ENCODE results near the gene EXOC4. TPM values are rescaled to one million over a fixed set of nuclear protein-coding genes. Genes with fewer than 3 reads are reported as not detected.
"Not testable (repeated sequence)": the region's sequence is repeated elsewhere in the genome, so short reads cannot be mapped to it uniquely, and the experiment has no call there.

EXOC4 gene
- total RNA-seq, 1 experiment from 2014 or later, result 62.4 TPM

- no peak for DNase-seq (ENCODE audit: low spot score)
- in situ Hi-C loops (cut with HindIII; ENCODE audit: low sequenced_read_pairs), result no loop called here
Observed at GRCh38 chr7:133775201-133775600, 522.3 kb downstream of the EXOC4 start.

- no peak for DNase-seq (ENCODE audit: low spot score)
- in situ Hi-C loops (cut with HindIII; ENCODE audit: low sequenced_read_pairs), result no loop called here
Observed at GRCh38 chr7:133776266-133776665, 523.4 kb downstream of the EXOC4 start.

GRCh38 chr7:133777701-133778100 lies 524.8 kb downstream of the EXOC4 start:
- no peak for DNase-seq (ENCODE audit: low spot score)
- in situ Hi-C loops (cut with HindIII; ENCODE audit: low sequenced_read_pairs), result no loop called here

GRCh38 chr7:133778472-133778871 lies 525.6 kb downstream of the EXOC4 start:
- no peak for DNase-seq (ENCODE audit: low spot score)
- in situ Hi-C loops (cut with HindIII; ENCODE audit: low sequenced_read_pairs), result no loop called here

GRCh38 chr7:133779538-133779937 lies 526.7 kb downstream of the EXOC4 start:
- DNase-seq (ENCODE audit: low spot score); in situ Hi-C loops (cut with HindIII; ENCODE audit: low sequenced_read_pairs): not testable (repeated sequence)

- in situ Hi-C loops (cut with HindIII; ENCODE audit: low sequenced_read_pairs), result no loop called here
- DNase-seq (ENCODE audit: low spot score), result no peak
Observed at GRCh38 chr7:133780912-133781311, 528.0 kb downstream of the EXOC4 start.

- in situ Hi-C loops (cut with HindIII; ENCODE audit: low sequenced_read_pairs), result no loop called here
- DNase-seq (ENCODE audit: low spot score), result no peak
Observed at GRCh38 chr7:133781486-133782090, 528.7 kb downstream of the EXOC4 start.

GRCh38 chr7:133782470-133782869 lies 529.6 kb downstream of the EXOC4 start:
- DNase-seq (ENCODE audit: low spot score), result no peak
- in situ Hi-C loops (cut with HindIII; ENCODE audit: low sequenced_read_pairs), result no loop called here

GRCh38 chr7:133783276-133783675 lies 530.4 kb downstream of the EXOC4 start:
- in situ Hi-C loops (cut with HindIII; ENCODE audit: low sequenced_read_pairs), result no loop called here
- no peak for DNase-seq (ENCODE audit: low spot score)

GRCh38 chr7:133784486-133785001 lies 531.7 kb downstream of the EXOC4 start:
- in situ Hi-C loops (cut with HindIII; ENCODE audit: low sequenced_read_pairs), result no loop called here
- DNase-seq (ENCODE audit: low spot score), result no peak

GRCh38 chr7:133786401-133786937 lies 533.6 kb downstream of the EXOC4 start:
- no peak for DNase-seq (ENCODE audit: low spot score)
- in situ Hi-C loops (cut with HindIII; ENCODE audit: low sequenced_read_pairs), result no loop called here

- in situ Hi-C loops (cut with HindIII; ENCODE audit: low sequenced_read_pairs), result no loop called here
- DNase-seq (ENCODE audit: low spot score), result no peak
Observed at GRCh38 chr7:133789974-133790373, 537.1 kb downstream of the EXOC4 start.

- in situ Hi-C loops (cut with HindIII; ENCODE audit: low sequenced_read_pairs), result no loop called here
- no peak for DNase-seq (ENCODE audit: low spot score)
Observed at GRCh38 chr7:133790911-133791310, 538.0 kb downstream of the EXOC4 start.

- no peak for DNase-seq (ENCODE audit: low spot score)
- in situ Hi-C loops (cut with HindIII; ENCODE audit: low sequenced_read_pairs), result no loop called here
Observed at GRCh38 chr7:133794479-133794878, 541.6 kb downstream of the EXOC4 start.

GRCh38 chr7:133795068-133795665 lies 542.3 kb downstream of the EXOC4 start:
- DNase-seq (ENCODE audit: low spot score), result no peak
- in situ Hi-C loops (cut with HindIII; ENCODE audit: low sequenced_read_pairs), result no loop called here

GRCh38 chr7:133796782-133797745 lies 544.2 kb downstream of the EXOC4 start:
- in situ Hi-C loops (cut with HindIII; ENCODE audit: low sequenced_read_pairs), result no loop called here
- DNase-seq (ENCODE audit: low spot score), result peak; percentile 21

- DNase-seq (ENCODE audit: low spot score), result no peak
Observed at GRCh38 chr7:133797818-133798520, 545.1 kb downstream of the EXOC4 start.

GRCh38 chr7:133801341-133801740 lies 548.5 kb downstream of the EXOC4 start:
- in situ Hi-C loops (cut with HindIII; ENCODE audit: low sequenced_read_pairs), result no loop called here
- no peak for DNase-seq (ENCODE audit: low spot score)

More at GRCh38 chr7:133797818-133798520, 545.1 kb downstream of the EXOC4 start:
- in situ Hi-C loops (cut with HindIII; ENCODE audit: low sequenced_read_pairs), result no loop called here

- no peak for DNase-seq (ENCODE audit: low spot score)
- in situ Hi-C loops (cut with HindIII; ENCODE audit: low sequenced_read_pairs), result no loop called here
Observed at GRCh38 chr7:133804127-133804526, 551.2 kb downstream of the EXOC4 start.

Measured in G401 (cell line).